Measurements from ENCODE around the gene MMEL1.
"Not testable (repeated sequence)": the region's sequence is repeated elsewhere in the genome, so short reads cannot be mapped to it uniquely, and the experiment has no call there.

The MMEL1 gene

DNA sequence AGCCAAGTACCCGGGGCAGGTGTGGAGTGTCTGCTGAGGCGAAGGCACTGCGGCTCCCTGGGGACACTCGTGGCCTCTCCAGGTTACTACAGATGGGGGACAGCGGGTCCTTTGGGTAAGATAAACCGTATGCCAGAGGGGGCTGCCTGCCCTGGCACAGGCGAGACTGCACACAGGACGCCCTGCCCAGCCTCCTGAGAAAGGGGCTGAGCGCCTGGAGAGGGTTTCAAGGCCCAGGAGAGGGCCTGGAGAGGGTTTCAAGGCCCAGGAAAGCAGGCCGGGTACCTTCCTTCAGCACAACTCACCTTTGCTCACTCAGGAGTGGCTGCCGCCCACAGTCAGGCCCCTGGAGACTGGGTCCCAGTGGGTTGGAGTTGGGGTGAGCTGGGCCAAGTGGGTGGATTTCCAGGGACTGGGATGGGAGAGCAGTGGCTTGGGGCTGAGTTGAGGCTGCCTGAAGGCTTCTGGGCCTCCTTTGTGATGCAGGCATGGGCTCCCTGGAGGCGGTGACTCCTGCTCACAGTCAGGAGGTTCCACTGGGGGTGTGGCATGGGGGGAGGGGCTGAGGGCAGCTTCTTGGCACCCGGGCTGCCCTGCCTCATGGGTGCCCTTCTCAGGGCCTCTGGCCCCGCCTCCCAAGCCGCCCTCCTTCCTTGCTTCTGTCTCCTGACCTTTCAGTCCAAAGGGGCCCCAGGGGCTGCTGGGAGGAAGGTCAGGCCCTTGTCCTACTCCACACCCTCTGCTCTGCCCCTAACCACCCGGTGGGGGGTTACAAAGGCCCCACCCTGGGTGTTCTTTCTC, at the start of gene MMEL1:
Gene MMEL1 (minus strand): TSS at position 456 of the 801 bp plus-strand sequence. CDS start 3,532 bp downstream, outside the sequence.
- DNase-seq = no peak

GRCh38 chr1:2676726-2677125, 43.9 kb upstream of the MMEL1 start:
- not testable (repeated sequence) for DNase-seq

- DNase-seq = not testable (repeated sequence)
Measured at GRCh38 chr1:2671656-2672055, 38.8 kb upstream of the MMEL1 start.

DNA sequence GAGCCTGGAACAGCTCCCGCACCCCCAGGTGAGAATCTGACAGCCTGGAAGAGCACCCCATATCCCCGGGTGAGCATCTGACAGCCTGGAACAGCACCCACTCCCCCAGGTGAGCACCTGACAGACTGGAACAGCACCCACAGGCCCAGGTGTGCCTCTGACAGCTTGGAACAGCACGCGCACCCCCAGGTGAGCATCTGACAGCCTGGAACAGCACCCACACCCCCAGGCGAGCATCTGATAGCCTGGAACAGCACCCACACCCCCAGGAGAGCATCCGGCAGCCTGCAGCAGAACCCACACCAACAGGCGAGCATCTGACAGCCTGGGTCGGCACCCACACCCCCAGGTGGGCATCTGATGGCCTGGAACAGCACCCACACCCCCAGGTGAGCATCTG, 27.0 kb upstream of the MMEL1 start:
- DNase-seq = not testable (repeated sequence)

- DNase-seq = not testable (repeated sequence)
Measured at GRCh38 chr1:2657909-2658308, 25.1 kb upstream of the MMEL1 start.

- DNase-seq = not testable (repeated sequence)
Measured at GRCh38 chr1:2657124-2657523, 24.3 kb upstream of the MMEL1 start.

DNA sequence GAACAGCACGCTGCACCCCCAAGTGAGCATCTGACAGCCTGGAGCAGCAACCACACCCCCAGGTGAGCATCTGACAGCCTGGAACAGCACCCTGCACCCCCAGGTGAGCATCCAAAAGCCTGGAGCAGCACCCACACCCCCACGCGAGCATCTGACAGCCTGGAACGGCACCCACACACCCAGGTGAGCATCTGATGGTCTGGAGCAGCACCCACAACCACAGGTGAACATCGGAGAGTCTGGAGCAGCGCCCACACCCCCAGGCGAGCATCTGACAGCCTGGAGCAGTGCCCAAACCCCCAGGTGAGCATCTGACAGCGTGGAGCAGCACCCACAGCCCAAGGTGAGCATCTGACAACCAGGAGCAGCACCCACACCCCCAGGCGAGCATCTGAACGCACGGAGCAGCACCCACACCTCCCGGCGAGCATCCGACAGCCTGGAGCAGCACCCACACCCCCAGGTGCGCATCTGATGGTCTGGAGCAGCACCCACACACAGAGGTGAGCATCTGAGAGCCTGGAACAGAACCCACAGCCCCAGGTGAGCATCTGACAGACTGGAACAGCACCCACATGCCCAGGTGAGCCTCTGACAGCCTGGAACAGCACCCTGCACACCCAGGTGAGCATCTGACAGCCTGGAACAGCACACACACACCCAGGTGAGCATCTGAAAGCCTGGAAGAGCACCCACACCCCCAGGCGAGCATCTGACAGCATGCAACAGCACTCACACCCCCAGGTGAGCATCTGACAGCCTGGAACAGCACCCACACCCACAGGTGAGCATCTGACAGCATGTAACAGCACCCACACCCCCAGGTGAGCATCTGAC, 23.0 kb upstream of the MMEL1 start:
- DNase-seq = not testable (repeated sequence)

DNA sequence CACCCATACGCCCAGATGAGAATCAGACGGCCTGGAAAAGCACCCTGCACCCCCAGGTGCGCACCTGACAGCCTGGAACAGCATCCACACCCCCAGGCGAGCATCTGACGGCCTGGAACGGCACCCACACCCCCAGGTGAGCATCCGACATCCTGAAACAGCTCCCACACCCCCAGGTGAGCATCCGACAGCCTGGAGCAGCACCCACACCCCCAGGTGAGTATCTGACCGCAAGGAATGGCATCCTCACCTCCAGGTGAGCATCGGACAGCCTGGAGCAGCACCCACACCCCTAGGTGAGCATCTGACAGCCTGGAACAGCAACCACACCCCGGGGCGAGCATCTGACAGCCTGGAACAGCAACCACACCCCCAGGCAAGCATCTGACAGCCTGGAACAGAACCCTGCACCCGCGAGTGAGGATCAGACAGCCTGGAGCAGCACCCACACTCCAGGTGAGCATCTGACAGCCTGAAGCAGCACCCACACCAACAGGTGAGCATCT, 21.7 kb upstream of the MMEL1 start:
- not testable (repeated sequence) for DNase-seq

DNA sequence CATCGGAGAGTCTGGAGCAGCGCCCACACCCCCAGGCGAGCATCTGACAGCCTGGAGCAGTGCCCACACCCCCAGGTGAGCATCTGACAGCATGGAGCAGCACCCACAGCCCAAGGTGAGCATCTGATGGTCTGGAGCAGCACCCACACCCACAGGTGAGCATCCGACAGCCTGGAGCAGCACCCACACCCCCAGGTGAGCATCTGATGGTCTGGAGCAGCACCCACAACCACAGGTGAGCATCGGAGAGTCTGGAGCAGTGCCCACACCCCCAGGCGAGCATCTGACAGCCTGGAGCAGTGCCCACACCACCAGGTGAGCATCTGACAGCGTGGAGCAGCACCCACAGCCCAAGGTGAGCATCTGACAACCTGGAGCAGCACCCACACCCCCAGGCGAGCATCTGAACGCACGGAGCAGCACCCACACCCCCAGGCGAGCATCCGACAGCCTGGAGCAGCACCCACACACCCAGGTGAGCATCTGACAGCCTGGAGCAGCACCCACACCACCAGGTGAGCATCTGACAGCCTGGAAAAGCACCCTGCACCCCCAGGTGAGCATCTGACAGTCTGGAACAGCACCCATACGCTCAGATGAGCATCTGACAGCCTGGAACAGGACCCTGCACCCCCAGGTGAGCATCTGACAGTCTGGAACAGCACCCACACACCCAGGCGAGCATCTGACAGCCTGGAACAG, 21.1 kb upstream of the MMEL1 start:
- DNase-seq = not testable (repeated sequence)

- not testable (repeated sequence) for DNase-seq
Measured at GRCh38 chr1:2652926-2653571, 20.2 kb upstream of the MMEL1 start.

DNA sequence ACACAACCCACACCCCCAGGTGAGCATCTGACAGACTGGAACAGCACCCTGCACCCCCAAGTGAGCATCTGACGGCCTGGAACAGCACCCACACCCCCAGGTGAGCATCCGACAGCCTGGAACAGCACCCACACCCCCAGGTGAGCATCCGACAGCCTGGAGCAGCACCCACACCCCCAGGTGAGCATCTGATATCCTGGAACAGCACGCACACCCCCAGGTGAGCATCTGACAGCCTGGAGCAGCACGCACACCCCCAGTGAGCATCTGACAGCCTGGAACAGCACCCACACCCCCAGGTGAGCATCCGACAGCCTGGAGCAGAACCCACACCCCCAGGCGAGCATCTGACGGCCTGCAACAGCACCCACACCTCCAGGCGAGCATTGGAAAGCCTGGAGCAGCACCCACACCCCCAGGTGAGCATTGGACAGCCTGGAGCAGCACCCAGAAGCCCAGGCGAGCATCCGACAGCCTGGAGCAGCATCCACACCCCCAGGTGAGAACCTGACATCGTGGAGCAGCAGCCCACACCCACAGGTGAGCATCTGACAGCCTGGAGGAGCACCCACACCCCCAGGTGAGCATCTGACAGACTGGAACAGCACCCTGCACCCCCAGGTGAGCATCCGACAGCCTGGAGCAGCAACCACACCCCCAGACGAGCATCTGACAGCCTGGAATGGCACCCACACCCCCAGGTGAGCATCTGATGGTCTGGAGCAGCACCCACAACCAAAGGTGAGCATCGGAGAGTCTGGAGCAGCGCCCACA, 19.5 kb upstream of the MMEL1 start:
- DNase-seq = not testable (repeated sequence)

DNA sequence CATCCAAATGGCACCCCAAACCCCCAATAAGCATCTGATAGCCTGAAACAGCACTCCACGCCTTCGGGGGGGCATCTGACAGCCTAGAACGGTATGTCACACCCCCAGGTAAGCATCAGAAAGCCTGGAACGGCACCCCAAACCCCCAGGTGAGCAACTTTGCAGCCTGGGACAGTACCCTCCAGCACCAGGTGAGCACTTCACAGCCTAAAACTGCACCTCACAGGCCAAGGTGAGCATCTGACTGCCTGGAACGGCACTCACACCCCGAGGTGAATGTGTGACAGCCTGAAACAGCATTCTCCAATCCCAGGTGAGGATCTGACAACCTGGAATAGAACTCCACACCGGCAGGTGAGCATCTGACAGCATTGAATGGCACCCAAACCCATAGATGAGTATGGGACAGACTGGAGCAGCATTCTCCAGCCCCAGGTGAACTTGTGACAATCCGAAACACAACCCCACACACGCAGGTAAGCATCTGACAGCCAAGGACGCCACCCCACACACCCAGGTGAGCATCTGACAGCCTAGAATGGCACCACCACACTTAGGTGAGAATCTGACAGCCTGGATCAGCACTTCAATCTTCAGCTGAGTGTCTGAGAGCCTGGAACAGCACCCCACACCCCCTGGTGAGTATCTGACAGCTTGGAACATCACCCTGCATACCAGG, 18.3 kb upstream of the MMEL1 start:
- no peak for DNase-seq

DNA sequence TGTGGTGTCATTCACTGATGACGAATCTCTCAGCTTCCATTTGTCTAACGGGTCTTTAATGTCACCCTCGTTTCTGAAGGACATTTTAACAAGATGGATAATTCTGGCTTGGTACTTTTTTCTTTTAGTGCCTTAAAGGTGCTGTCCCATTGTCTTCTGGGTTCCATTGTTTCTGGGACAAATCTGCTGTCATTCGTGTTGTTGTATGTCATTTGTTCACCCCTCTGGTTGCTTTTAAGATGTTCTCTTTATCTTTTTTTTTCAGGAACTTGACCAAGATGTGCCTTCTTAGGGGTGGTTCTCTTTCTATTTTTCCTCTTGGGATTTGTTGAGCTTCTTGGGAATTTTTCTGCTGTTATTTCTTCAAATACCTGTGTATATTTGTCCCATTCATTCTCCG, 14.0 kb upstream of the MMEL1 start:
- DNase-seq = no peak

DNA sequence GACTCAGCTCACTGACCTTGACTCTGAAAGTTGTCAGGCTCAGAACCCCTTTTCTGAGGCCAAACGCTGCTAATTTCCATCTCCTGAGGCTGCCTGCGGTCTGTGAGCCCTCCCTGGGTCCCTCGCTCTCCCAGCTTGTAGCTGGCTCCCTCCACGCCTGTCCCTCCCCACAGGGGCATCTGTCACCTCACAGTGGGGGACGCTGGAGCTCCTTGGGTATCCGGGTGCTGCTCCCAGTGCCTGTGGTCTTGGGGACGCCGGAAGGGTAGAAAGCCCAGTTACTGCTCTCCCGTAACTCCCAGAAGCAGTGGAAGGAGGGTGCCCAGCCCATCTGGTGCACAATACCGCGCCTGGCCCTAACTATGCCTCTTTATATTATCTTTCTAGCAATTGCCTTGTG, 13.0 kb upstream of the MMEL1 start:
- DNase-seq = no peak

DNA sequence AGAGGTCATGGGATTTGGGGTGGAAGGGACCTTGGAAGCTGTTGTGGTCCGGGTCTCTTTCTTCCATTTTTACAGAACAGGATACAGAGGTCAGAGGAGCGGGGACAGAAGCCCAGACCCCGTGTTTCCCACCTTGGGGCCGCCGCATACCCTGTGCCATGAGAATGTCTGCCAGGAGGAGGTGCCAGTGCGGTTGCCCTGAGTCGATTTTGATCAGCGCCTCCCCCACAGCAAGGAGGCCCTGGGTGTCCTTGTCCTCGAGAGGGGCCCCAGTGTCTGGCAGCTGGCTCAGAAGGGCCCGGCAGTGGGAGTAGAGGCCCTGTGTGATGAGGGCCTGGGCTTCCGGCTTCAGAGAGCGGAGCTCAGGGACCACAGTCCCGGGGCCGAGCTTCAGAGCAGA, 12.3 kb upstream of the MMEL1 start:
- no peak for DNase-seq

- no peak for DNase-seq
Measured at GRCh38 chr1:2644591-2645101, 11.8 kb upstream of the MMEL1 start.

- no peak for DNase-seq
Measured at GRCh38 chr1:2644171-2644570, 11.4 kb upstream of the MMEL1 start.

- DNase-seq = no peak
Measured at GRCh38 chr1:2643414-2644077, 10.7 kb upstream of the MMEL1 start.

DNA sequence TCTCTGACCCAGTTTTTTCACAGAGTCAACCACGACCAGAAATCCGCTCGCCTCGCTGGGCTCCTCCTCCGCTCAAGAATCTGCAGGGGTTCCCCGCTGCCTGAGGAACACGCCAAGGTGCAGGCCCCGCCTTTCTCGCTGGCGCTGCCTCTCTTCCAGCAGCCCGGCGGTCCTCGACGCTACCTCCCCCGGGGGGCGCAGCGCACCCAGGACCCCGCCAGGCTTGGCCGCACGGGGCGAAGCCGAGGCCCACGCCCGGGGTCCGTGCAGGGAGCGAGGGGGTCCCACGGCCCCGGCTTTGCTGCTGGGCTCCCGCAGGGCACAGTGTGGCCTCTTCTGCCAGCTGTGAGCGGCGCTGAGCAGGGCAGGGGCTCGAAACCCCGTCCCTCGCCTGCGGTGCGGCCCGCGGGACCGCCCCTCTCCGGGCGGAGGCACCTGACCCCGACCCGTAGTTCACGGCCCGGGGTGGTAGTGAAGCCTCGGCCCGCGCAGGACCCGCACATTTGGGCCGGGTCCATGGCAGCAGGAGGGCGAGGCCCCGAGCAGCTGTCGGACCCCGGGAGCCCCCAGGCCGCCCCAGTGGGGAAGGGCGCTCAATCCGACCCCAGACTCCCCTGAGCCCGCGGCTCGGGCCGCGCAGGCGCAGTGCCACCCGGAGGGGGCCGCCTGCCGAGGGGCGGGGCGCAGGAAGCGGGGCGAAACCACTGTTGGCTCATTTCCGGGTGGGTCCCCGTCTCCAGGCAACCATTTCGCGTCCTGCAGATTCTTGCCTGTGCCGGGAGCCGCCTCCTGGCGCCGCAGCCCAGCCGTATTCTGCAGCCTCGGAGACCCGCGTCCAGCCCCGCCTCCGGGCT, 10.0 kb upstream of the MMEL1 start:
- peak; percentile 75 to 92 for DNase-seq

Measured in bone marrow (tissue), 2 donors.